ENCODE results near the gene CUEDC2. TPM values are rescaled to one million over a fixed set of nuclear protein-coding genes. Genes with fewer than 3 reads are reported as not detected.

The CUEDC2 gene
- total RNA-seq, 1 experiment from 2014 or later: 89.3 TPM

Other genes starting within 250 kb of the CUEDC2 start
- gene ELOVL3, start 206.3 kb downstream of the CUEDC2 start, total RNA-seq (2014; rRNA removed): 4.9 and 6.4 TPM in 2 replicates
- gene PITX3, start 191.1 kb downstream of the CUEDC2 start, total RNA-seq (2014; rRNA removed): 6.5 and 6.9 TPM in 2 replicates
- 43.9 and 45.1 TPM in 2 replicates for gene GBF1, start 187.0 kb downstream of the CUEDC2 start, total RNA-seq (2014; rRNA removed)
- gene NFKB2, start 36.9 kb downstream of the CUEDC2 start, total RNA-seq (2014; rRNA removed): 15.8 and 16.6 TPM in 2 replicates
- 0.46 TPM in 1 of 2 replicates, not detected in the other for gene PSD, start 13.8 kb downstream of the CUEDC2 start, total RNA-seq (2014; rRNA removed)
- 15.9 and 22.5 TPM in 2 replicates for gene FBXL15, start 11.7 kb downstream of the CUEDC2 start, total RNA-seq (2014; rRNA removed)
- 0.06 TPM in 1 of 2 replicates, not detected in the other for gene C10orf95, start 19.0 kb upstream of the CUEDC2 start, total RNA-seq (2014; rRNA removed)
- 139 and 159 TPM in 2 replicates for gene ACTR1A, start 70.1 kb upstream of the CUEDC2 start, total RNA-seq (2014; rRNA removed)
- 4.0 and 4.3 TPM in 2 replicates for gene SUFU, start 71.4 kb upstream of the CUEDC2 start, total RNA-seq (2014; rRNA removed)
- gene TRIM8, start 211.9 kb upstream of the CUEDC2 start, total RNA-seq (2014; rRNA removed): 135 and 136 TPM in 2 replicates